GM19395 (cell line): Measurements from ENCODE around the gene AP2A1.
"Not testable (repeated sequence)": the region's sequence is repeated elsewhere in the genome, so short reads cannot be mapped to it uniquely, and the experiment has no call there.

Experiments used
- ATAC-seq: cut with Tn5 transposase; IDR thresholded peaks from one replicate; pipeline ENCODE4 v1.9.1; 2021; ENCODE audit warnings: mild to moderate bottlenecking, moderate library complexity; ENCODE audit not compliant: unreplicated experiment

Gene AP2A1

DNA sequence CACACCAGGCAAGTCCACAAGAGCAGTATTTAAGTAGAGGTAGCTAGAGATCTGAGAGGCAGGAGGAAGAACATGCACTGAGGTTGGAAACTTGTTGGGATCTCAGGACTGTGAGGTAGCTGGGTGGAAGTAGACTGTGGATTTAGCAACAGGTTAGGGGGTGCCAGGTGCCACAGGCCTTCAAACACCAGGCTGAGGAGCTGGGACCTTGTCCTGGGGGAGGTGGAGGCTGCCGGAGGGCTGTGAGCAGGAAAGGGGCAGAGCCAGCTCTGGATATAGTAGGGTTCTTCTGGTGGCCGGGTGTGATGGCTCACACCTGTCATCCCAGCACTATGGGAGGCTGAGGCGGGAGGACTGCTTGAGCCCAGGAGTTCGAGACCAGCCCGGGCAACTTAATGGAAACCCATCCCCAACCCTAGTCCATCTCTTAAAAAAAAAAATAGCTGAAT lies 43.2 kb downstream of the AP2A1 start:
- ATAC-seq = no peak

DNA sequence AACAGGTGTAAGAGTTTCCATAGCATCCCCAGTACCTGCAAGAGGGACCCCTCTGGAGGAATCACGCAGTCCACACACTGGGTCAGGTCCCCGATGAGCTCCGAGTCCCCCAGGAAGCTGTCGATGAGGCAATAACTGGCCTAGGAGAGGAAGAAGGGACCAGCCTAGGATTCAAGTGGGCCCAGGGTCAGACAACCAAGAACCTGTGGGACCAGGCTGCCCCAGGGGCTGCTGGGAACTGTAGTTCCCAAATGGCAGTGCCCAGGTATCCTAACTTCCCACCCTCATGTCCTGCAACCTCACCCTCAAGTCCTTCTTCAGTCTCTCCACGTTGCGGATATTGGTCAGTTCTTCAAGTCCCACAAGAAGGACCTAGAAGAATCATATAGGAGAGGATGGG lies 44.5 kb downstream of the AP2A1 start:
- ATAC-seq = no peak

DNA sequence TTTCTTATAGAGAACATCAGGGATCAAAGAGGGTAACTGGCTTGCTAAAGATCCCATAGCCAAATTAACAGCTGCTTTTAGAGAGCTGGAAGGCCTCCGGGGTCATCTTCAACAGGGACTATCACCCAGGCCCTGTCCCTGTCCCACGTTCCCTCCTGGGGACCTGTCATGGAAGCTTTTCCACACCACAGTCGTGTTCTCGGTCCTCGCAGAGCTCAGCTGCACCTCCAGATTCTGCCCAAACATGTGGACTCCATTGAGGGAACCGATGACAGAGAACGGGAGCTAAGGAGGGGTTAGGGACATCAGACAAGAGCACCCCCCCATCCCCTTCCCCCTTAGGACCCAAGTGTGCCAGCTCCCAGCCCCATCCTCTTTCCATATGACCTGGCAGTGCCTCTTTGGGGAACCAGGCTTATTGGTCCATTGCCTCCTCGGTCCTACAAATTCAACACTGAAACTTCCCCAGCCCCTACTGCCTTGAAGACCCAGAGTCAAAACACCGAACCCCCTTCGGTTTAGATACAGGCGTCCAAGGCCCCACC lies 45.7 kb downstream of the AP2A1 start:
- no peak for ATAC-seq

DNA sequence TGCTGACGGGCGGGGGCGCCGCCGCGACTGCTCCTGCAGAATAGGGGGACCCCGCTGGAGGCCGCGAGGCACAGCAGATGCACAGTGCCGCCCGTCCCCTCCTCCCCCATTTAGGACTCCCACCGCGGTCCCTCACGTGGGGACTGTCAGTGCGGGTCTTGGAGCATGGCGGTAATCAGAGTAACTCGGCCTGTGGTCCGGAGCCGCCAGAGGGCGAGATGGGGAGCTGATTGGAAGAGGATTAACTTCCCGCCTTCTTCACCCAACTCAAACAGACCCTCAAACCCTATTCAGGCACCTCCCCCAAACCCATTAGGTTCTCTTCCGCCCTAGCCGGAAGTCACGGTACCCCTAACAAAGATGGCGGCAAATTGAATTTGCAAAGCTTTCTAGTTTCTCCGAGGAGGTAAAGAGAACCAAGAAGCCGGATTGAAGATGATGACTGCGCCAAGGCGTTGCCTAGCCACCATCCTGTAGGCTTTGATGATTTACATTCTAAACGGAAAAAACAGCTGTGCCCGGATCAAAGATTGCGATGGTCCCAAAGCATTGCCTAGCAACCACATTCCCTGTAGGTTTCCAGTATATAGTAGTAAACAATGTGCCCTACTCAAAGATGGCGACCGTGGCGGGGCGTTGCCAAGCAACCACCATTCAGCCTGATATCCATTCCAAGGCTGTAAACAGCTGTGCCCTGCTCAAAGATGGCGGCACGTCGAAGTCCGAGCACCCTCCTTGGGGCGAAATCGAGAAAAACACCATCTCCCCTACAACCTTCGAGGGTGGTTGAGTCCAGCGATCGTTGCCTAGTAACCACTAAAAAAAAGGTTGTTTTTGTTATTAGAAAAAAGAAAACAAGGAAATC lies 46.4 kb downstream of the AP2A1 start, which contains the start of gene FUZ:
Gene FUZ (minus strand): TSS at position 296 of the 865 bp plus-strand sequence. CDS start 186 bp downstream, at position 110.
- ATAC-seq = peak; percentile 67

DNA sequence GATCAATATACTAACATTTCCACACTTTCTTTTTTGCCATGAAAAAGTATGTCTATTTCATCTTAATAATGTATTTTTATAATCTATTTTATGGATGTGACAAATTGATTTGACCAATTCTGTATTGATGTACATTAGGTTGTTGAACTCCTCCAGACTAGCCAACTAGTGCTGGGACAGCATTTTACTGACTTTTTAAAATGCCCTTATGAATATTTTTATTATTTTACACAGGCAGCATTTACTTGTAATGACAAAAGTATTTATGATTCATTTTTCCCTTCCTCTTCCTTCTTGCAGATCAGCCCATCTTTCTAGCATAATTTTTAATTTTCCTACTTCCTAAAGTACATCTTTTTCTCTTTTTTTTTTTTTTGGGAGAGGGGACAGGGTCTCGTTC lies 47.2 kb downstream of the AP2A1 start:
- no peak for ATAC-seq

DNA sequence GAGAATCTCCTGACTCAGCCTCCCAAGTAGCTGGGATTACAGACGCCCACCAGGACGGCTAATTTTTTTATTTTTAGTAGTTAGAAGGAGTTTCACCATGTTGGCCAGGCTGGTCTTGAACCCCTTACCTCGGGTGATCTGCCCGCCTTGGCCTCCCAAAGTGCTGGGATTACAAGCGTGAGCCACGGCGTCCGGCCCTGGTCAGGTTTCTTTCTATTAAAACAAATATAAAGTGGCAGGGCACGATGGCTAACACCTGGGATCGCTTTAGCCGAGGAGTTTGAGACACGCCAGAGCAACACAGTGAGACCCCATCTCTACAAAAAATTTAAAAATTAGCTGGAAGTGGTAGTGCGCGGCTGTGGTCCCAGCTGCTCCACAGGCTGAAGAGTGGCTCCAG lies 49.8 kb downstream of the AP2A1 start:
- ATAC-seq = no peak

DNA sequence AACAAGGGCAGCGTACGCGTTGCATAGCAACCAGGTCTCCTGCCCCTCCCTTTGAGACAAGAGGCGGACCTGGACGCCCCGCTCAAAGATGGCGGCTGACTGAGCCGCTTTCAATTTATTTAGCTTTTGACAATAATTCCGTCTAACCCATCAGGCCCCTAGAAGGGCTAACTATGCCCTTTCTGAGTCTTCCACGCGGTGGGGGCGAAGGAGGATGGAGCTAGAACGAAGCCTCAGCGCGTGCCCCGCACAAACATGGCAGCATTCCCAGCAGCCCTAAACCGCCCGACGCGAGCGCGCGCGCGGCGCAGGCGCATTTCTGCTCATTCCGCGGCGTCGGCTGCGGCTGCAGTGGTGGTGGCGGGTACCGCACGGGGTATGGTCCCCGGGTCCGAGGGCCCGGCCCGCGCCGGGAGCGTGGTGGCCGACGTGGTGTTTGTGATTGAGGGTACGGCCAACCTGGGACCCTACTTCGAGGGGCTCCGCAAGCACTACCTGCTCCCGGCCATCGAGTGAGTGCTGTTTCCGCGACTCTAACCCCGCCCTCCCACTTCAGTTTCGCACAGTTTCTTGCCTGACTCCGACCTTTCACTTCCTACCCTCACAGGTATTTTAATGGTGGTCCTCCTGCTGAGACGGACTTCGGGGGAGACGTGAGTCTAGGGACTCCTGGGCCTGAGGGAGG lies 51.3 kb downstream of the AP2A1 start, which contains the start of gene MED25:
Gene MED25 (plus strand): TSS at position 326 of the 685 bp plus-strand sequence. CDS start 53 bp downstream, at position 379.
- peak; percentile 69 for ATAC-seq

DNA sequence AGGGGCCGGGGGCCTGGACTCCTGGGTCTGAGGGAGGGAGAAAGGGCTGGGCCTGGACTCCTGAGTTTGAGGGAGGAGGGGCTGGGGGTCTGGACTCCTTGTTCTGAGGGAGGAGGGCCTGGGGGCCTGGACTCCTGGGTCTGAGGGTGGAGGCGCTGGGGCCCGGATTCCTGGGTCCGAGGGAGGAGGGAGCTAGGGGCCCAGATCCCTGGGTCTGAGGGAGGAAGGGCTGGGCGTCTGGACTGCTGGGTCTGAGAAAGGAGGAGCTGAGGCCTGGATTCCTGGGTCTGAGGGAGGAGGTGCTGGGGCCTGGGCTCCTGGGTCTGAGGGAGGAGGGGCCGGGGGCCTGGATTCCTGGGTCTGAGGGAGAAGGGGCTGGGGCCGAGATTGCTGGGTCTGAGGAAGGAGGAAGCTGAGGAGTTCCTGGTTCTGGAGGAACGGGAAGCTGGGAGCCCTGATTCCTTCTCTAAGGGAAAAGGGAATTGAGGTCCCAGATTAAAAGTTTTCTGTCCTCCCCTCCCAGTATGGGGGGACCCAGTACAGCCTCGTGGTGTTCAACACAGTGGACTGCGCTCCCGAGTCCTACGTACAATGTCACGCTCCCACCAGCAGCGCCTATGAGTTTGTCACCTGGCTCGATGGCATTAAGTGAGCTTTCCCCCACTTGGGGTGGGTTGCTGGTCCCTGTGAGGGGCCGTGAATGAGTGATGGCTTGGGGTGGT lies 52.0 kb downstream of the AP2A1 start:
- ATAC-seq = no peak

DNA sequence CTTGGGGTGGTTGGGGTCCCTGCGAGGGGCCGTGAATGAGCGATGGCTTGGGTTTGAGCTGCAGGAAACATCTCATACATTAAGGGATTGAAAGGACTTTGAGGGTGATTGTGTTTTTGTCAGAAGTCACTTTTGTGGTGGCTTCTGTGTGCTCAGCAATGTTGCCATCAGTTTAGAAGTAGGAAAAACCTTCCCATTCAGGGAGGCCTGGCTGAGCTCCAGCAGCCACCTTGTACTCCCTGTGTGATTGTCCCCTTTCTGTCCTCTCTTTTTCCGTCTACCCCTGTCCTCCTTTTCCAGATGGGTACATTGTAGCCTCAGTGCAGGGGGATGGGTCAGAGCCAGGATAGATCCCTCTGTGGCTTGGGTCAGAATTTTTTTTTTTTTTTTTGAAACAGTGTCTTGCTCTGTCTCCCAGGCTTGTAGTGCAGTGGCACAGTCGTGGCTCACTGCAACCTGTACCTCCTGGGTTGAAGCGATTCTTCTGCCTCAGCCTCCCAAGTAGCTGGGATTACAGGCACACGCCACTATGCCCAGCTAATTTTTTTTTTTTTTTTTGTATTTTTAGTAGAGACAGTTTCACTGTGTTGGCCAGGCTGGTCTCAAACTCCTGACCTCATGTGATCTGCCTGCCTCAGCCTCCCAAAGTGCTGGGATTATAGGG lies 52.8 kb downstream of the AP2A1 start:
- ATAC-seq = not testable (repeated sequence)

DNA sequence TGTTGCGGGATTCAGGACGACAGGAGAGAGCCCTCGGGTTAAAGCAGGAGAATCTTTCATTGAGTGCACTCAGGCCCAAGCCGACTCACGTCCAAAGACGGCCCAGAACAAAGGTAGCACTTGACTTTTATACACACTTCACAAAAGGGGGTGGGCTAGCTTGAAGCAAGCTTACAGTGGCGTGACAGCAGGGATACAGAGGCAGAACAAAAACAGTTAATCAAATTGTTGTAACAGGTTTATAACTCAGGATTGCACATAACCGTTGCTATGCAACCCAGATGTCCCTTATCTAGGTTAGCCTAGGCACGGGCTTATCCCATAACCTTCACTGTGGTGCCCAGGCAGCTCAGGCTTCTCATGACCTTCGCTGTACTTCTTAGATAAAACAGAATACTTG lies 53.3 kb downstream of the AP2A1 start:
- ATAC-seq = no peak

DNA sequence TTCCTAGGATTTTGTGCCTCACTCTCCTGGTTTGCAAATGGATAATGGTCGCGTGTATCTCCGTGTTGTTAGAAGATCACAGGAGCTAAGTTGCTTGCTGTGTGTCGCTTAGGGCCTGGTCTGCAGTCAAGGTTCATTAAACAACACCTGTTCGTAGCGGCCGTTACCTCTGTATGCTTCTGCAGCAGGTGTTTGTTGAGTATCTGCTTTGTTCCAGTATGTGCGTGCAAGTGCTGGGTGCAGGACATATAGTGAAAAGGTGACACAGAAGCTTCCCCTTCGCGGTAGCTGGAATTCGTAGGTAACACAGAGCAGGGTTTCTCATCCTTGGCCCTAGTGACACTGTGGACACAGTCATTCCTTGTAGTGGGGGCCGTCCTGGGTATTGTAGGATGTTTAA lies 56.7 kb downstream of the AP2A1 start:
- no peak for ATAC-seq

DNA sequence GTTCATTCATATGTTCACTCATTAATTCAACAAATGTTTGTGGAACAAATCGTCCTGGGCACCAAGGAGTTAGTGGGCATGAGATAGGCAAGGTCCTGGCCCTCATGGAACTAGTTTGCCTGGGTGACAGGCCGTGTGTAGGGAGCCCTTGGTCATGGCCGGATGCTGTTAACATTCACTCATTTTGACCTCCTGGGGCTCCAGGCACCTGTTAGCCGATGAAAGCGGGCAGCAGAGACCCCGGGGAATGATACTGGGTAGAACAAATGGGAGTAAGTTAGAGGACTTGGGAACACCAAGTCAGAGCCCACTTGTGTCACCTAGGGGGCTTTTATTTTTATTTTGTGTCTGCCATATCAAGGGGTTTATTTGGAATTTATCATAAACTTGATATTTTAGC lies 57.9 kb downstream of the AP2A1 start:
- no peak for ATAC-seq

DNA sequence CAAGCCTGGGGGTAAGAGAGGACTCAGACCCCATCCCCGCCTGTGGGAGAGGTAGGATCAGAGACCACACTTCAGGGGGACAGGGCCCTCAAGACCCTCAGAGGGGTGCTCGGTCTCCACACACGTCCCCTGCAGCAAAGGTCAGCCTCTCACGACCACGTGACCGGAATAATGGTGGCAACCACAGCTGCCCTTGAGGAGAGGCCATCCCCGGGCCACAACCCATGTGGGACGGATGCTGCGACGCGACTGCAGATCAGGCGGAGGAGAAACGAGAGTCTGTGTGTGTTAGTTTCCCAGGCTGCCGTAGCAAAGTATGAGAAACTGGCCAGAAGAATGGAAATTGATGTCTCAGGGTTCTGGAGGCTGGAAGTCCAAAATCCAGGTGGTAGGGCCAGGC lies 60.2 kb downstream of the AP2A1 start:
- no peak for ATAC-seq

DNA sequence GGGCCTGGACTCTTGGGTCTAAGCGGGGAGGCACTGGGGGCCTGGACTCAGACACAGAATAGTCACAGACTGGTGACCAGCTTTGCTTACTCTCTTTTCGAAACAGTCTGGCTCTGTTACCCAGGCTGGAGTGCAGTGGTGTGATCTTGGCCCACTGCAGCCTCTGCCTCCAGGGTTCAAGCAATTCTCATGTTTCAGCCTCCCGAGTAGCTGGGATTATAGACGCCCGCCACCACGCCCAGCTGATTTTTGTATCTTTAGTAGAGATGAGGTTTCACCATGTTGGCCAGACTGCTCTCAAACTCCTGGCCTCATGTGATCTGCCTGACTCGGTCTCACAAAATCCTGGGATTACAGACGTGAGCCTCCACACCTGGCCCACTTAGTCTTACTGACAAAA lies 62.4 kb downstream of the AP2A1 start:
- ATAC-seq = no peak

DNA sequence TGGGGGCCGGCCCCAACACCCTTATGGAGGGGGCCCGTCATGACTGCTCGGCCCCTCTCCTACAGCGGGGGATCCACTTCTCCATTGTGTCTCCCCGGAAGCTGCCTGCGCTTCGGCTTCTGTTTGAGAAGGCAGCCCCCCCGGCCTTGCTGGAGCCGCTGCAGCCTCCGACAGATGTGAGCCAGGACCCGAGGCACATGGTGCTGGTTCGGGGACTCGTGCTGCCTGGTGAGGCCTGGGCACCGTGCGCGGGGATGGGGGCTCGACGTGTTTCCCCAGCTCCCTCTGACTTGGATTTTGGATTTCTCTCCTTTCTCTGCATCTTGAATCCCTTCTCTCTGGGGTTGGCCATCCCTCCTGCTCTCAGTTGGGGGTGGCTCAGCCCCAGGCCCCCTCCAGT lies 62.9 kb downstream of the AP2A1 start:
- no peak for ATAC-seq

DNA sequence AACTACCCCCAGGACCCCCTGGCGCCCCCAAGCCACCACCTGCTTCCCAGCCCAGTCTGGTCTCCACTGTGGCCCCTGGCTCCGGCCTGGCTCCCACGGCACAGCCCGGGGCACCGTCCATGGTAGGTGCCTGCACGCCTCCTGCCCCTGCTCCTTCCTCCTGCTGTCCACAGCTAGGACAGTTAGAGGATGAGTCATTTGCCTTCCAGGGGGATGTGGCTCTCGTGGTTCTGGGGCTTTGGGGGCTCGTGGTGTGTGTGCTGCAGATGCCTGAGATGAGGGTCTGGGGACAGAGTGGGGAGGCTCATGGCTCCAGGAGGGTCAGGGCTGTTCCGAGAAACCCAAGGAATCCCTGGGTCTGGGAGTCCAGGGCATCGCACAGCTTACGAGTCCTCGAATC lies 64.0 kb downstream of the AP2A1 start:
- no peak for ATAC-seq

DNA sequence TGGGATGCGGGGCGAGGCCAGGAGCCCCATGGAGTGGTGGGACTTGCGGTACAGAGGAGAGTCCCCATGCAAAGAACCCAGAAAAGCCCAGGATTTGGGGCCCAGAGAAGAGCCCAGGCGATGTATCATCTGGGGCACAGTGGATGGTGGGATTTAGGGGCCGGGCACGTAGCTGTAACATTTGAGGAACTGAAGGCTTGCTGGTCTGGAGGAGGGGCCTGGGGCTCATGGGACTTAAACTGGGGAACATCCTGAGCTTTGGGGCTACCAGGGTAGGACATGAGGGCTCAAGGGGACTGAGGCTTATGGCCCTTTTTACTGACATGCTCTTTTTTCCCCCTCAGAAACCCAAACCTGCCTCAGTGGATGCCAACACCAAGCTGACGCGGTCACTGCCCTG lies 64.8 kb downstream of the AP2A1 start:
- no peak for ATAC-seq

DNA sequence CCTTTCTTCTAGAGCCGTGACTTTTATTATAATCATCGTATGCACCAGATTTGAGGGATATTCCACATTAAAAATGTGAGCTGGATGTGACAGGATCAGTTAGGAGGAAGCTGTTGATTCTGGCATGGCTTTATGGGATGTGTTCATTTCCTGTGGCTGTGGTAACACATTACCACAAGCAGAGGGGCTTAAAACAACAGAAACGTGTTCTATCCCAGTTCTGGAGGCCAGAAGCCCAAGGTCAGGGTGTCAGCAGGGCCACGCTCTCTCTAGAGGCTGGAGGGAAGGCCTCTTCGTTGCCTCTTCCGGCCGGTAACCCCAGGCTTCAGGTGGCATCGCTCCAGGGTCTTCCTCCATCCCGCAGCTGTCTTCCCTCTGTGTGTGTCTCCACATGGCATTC lies 65.8 kb downstream of the AP2A1 start:
- no peak for ATAC-seq

DNA sequence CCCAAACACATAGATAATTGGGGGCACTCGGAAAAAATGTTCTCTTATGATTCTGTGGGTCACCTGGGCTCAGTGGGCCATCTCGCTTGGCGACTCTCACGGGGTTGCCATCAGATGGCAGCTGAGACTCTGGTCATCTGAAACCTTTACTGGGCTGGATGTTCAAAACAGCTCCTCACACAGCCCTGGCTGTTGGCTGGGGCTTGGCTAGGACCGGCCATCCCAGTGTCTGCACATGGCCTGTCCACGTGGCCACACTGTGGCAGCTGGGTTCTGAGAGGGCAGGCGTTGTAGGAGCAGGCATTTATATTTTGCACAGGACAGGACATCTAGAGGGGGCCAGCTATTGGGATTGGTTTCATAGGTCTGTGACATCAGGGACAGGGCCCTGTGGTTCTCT lies 66.8 kb downstream of the AP2A1 start:
- ATAC-seq = no peak

DNA sequence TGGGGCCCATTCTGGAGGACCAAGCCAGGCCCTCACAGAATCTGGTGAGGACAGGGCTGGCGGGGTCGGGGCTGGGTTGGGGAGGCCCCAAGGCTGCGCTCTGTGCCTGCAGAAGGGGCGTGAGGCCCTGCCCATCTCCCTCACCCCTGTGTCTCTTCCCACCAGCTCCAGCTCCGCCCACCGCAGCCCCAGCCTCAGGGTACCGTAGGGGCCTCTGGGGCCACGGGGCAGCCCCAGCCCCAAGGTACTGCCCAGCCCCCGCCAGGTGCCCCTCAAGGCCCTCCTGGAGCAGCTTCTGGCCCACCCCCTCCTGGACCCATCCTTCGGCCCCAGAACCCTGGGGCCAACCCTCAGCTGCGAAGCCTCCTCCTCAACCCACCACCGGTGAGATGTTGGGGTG lies 68.8 kb downstream of the AP2A1 start:
- no peak for ATAC-seq
